OCI-LY1 (cell line): ENCODE measurements around the gene PHRF1.

Source experiments
- EZH2 ChIP-seq: fragments of 200-600 bp; sonication (generic), shearing (Covaris generic); IDR thresholded peaks from 2 replicates; pipeline ENCODE4 v1.8.0; 2017; ENCODE audit warnings: borderline replicate concordance, mixed run types, mild to moderate bottlenecking, antibody characterized with exemption, low read length, moderate library complexity, mixed read lengths
- TF ChIP-seq, protein P1 (sequence below): fragments of 200-600 bp; sonication (generic), shearing (Covaris generic); IDR thresholded peaks from 2 replicates; pipeline ENCODE4 v1.5.1; 2017; ENCODE audit warnings: mild to moderate bottlenecking, antibody characterized with exemption, low read length, moderate library complexity, mixed read lengths

DNA sequence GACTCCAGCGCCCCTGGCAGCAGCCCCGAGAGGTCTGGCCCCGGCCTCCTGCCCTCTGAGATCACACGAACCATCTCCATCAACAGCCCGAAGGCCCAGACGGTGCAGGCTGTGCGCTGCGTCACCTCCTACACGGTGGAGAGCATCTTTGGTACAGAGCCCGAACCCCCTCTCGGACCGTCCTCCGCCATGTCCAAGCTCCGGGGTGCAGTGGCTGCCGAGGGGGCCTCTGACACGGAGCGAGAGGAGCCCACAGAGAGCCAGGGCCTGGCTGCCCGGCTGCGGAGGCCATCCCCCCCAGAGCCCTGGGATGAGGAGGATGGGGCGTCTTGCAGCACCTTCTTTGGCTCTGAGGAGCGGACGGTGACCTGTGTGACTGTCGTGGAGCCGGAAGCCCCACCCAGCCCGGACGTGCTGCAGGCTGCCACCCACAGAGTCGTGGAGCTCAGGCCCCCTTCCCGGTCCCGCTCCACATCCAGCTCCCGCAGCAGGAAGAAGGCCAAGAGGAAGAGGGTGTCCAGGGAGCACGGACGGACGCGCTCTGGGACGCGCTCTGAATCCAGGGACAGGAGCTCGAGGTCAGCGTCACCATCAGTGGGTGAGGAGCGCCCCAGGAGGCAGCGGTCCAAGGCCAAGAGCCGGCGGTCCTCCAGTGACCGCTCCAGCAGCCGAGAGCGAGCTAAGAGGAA lies 31.8 kb downstream of the PHRF1 start:
- TF ChIP-seq, protein P1, sequence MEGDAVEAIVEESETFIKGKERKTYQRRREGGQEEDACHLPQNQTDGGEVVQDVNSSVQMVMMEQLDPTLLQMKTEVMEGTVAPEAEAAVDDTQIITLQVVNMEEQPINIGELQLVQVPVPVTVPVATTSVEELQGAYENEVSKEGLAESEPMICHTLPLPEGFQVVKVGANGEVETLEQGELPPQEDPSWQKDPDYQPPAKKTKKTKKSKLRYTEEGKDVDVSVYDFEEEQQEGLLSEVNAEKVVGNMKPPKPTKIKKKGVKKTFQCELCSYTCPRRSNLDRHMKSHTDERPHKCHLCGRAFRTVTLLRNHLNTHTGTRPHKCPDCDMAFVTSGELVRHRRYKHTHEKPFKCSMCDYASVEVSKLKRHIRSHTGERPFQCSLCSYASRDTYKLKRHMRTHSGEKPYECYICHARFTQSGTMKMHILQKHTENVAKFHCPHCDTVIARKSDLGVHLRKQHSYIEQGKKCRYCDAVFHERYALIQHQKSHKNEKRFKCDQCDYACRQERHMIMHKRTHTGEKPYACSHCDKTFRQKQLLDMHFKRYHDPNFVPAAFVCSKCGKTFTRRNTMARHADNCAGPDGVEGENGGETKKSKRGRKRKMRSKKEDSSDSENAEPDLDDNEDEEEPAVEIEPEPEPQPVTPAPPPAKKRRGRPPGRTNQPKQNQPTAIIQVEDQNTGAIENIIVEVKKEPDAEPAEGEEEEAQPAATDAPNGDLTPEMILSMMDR, result no peak
- no peak for TF ChIP-seq EZH2
